ENCODE measurements around the gene CST3. TPM values are rescaled to one million over a fixed set of nuclear protein-coding genes. Genes with fewer than 3 reads are reported as not detected.

The CST3 gene
- total and polyA plus RNA-seq, 10 of the 15 experiments (the other 5 are each of a cell fraction or from before 2014, with no cell fraction given), result 11.8 to 127 (median 57.8) TPM

- no peak for TF ChIP-seq ETV6 (conservative IDR thresholded peaks at IDR 0.05 in 1 of 2, IDR thresholded peaks at IDR 0.05 in 1 of 2; ENCODE audit: borderline replicate concordance in 1 of 2, low read depth in 1 of 2)
- no peak for TF ChIP-seq POLR2AphosphoS5 (IDR thresholded peaks at IDR 0.05; ENCODE audit: low read length)
- no peak for TF ChIP-seq SREBF2 (IDR thresholded peaks at IDR 0.05; ENCODE audit: low read length)
- no peak for TF ChIP-seq RELA (IDR thresholded peaks at IDR 0.05; ENCODE audit: borderline replicate concordance, partially characterized antibody)
- no peak for TF ChIP-seq GABPA (IDR thresholded peaks at IDR 0.05; ENCODE audit: low read depth)
- TF ChIP-seq FOXK2 (IDR thresholded peaks at IDR 0.05), result no peak
- TF ChIP-seq SMARCA5 (IDR thresholded peaks at IDR 0.05), result no peak
- no peak for TF ChIP-seq CBFB (IDR thresholded peaks at IDR 0.05; ENCODE audit: low read depth)
- TF ChIP-seq ZZZ3 (IDR thresholded peaks at IDR 0.05; ENCODE audit: control insufficient read depth, insufficient read length, low read depth), result no peak
- no peak for TF ChIP-seq NFXL1 (IDR thresholded peaks at IDR 0.05; ENCODE audit: borderline replicate concordance)
These were observed 29.4 kb downstream of the CST3 start (continued) for GRCh38 chr20:23608251-23608846.

DNA sequence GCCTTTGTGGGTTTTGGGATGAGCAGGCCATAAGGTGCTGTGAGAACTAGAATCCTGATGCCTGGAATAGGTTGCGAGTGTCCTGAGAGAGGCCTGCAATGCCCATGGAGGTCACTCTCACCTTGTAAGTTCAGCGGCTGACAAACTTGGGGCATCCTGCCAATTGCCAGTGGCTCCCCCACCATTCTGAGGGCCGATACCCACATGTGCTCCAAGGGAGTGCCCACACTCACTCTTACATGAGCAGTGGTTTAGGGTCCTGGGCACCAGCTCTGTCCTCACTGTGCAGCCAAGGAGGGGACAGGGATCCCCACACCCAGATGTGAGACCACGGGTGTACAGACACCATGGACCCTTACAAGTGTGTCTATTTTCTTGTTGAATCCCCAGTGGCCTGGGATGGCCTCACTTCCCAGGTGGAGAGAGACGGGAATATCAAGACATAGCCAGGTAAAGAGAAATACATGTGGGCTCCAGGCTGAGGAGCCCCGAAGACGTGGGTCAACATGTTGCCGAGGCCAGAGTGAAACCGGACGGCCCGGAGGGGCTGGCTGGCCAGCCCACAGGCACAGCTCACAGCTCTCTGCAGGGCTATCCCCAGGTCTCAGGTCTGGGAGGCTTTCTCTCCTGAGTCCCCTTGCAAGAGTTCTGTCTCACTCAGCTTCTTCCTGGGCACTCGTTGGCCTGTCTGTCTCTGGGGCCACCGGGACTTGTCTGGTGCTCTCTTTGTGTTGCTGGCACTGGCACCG lies 30.1 kb downstream of the CST3 start:
- H2AFZ ChIP-seq (ENCODE audit: control insufficient read depth, low read depth, low read length), result no peak overlapping the region
- intact Hi-C loops (cut with micrococcal nuclease; ENCODE audit: unreplicated experiment) (loop anchor here (10.0 kb wide), 1 partner anchor 913 kb away; no protein-coding TSS in a partner anchor), in situ Hi-C loops (cut with MboI) (loop anchor here (5.0 kb wide), 1 partner anchor 170 kb away; the partner anchor contains the start of gene CSTL1)
- H3K4me3 ChIP-seq, result no peak overlapping the region
- BruUV-seq (replicated peaks), result no TSS peak
- ChIA-PET CTCF (interaction anchor here (0.6 to 4.1 kb wide), 9 partner anchors 17 to 517 kb away, joined by 3 to 44 read pairs (median 3); partner anchors contain the start of genes CSTL1 and NXT1), RAD21 (ENCODE audit: unreplicated experiment) (interaction anchor here (1.6 to 2.3 kb wide), 2 partner anchors 165 to 166 kb away, joined by 6 to 11 read pairs; no protein-coding TSS in a partner anchor), POLR2A (no interaction called here), SMC1A (ENCODE audit: uncharacterized antibody, unreplicated experiment) (interaction anchor here (0.7 to 1.6 kb wide), 5 partner anchors 13 to 258 kb away, joined by 3 to 6 read pairs (median 6); partner anchors contain the start of gene NXT1)
- ATAC-seq (no peak), FAIRE-seq (no peak), DNase-seq (ENCODE audit: low read depth, low spot score) (no peak)
- no peak overlapping the region for H3K27ac ChIP-seq (ENCODE audit: control insufficient read depth, insufficient read depth)
- H3K4me1 ChIP-seq (ENCODE audit: control insufficient read depth, insufficient read depth, low read length), result no peaks in the 10 kb centered on the region
- H3K27me3 ChIP-seq (replicated peaks in 1 of 2; ENCODE audit: control insufficient read depth in 2 of 2, insufficient read depth in 2 of 2, low read length in 1 of 2), result no peaks in the 10 kb centered on the region
- no peaks in the 10 kb centered on the region for H4K20me1 ChIP-seq (ENCODE audit: control insufficient read depth, insufficient read depth)
- no peaks in the 10 kb centered on the region for H3K36me3 ChIP-seq (ENCODE audit: control insufficient read depth in 2 of 2, insufficient read depth in 2 of 2, low read length in 1 of 2)
- no peaks in the 10 kb centered on the region for H3K9me3 ChIP-seq (replicated peaks; ENCODE audit: control insufficient read depth, insufficient read depth, low read length)
- H3K9ac ChIP-seq (ENCODE audit: control insufficient read depth, insufficient read depth, low read length), result no peak overlapping the region
- WGBS (ENCODE audit: insufficient coverage, insufficient replicate concordance, low lambda C conversion rate, missing lambda C conversion rate), result 52% methylated on average over 14 of the region's 14 CpGs
- no peaks in the 10 kb centered on the region for H3K79me2 ChIP-seq (ENCODE audit: control insufficient read depth, insufficient read depth, low read length)
- H3K4me2 ChIP-seq (ENCODE audit: control insufficient read depth, insufficient read depth), result no peak overlapping the region
- TF ChIP-seq SUPT20H (IDR thresholded peaks at IDR 0.05; ENCODE audit: borderline replicate concordance, control insufficient read depth, low read depth, low read length) (no peak), BCLAF1 (IDR thresholded peaks at IDR 0.05) (no peak), REST (IDR thresholded peaks at IDR 0.05; ENCODE audit: low read depth, low read length) (no peak), SMAD1 (IDR thresholded peaks at IDR 0.05; ENCODE audit: low read depth, partially characterized antibody) (no peak)

All from GM12878 (cell line).